Measurements from ENCODE around the gene CA12. TPM values are rescaled to one million over a fixed set of nuclear protein-coding genes. Genes with fewer than 3 reads are reported as not detected.

Gene CA12
- total and polyA plus RNA-seq, 12 donors: under 0.01 to 1.4 (median 0.31) TPM; not detected in 2

GRCh38 chr15:63387748-63388493 is 6.3 kb upstream of the CA12 start:
- WGBS, 4 donors: 69 to 86% (median 77%) methylated on average over 11 of the region's 11 CpGs
- H3K9me3 ChIP-seq (replicated peaks in 1 of 3): no peaks in the 10 kb centered on the region
- no peak for DNase-seq
- no peak overlapping the region for H3K4me3 ChIP-seq
- H3K36me3 ChIP-seq (replicated peaks in 1 of 2): no peaks in the 10 kb centered on the region
- TF ChIP-seq POLR2A (IDR thresholded peaks at IDR 0.05) (no peak), CTCF (IDR thresholded peaks at IDR 0.05) (no peak)
- no peaks in the 10 kb centered on the region for H3K4me1 ChIP-seq (replicated peaks in 1 of 2)
- intact Hi-C loops (cut with DNase I): no loop called here
- H3K27me3 ChIP-seq: no peaks in the 10 kb centered on the region
- no peak overlapping the region for H3K27ac ChIP-seq

- Histone ChIP-seq H3K27me3 (no peaks in the 10 kb centered on the region), H3K4me1 (replicated peaks in 1 of 2) (peaks cover 0 to 10% of the 10 kb centered on the region in 2 donors), H3K9me3 (replicated peaks in 1 of 3) (no peaks in the 10 kb centered on the region), H3K36me3 (replicated peaks in 1 of 2) (no peaks in the 10 kb centered on the region), H3K27ac (no peak overlapping the region), H3K4me3 (no peak overlapping the region)
- intact Hi-C loops (cut with DNase I): no loop called here
- TF ChIP-seq CTCF (IDR thresholded peaks at IDR 0.05) (no peak), POLR2A (IDR thresholded peaks at IDR 0.05) (no peak)
- 15 to 71% (median 49%) methylated on average over 1 of the region's 1 CpG for WGBS, 4 donors
- DNase-seq: no peak
Observed at GRCh38 chr15:63385911-63386531, 4.4 kb upstream of the CA12 start.

- H3K36me3 ChIP-seq (replicated peaks in 1 of 2): no peaks in the 10 kb centered on the region
- intact Hi-C loops (cut with DNase I): no loop called here
- no peak overlapping the region for H3K4me3 ChIP-seq
- peaks cover 10% of the 10 kb centered on the region for H3K27me3 ChIP-seq
- no peak for DNase-seq
- H3K4me1 ChIP-seq (replicated peaks in 1 of 2): peaks cover 0 to 11% of the 10 kb centered on the region in 2 donors
- no peak overlapping the region for H3K27ac ChIP-seq
- TF ChIP-seq CTCF (IDR thresholded peaks at IDR 0.05): no peak
- TF ChIP-seq POLR2A (IDR thresholded peaks at IDR 0.05): no peak
- H3K9me3 ChIP-seq (replicated peaks in 1 of 3): no peaks in the 10 kb centered on the region
- WGBS, 4 donors: 87 to 88% (median 88%) methylated on average over 2 of the region's 2 CpGs
Observed at GRCh38 chr15:63384906-63385305, 3.3 kb upstream of the CA12 start.

- no peak overlapping the region for H3K4me3 ChIP-seq
- TF ChIP-seq CTCF (IDR thresholded peaks at IDR 0.05): no peak
- no peak for TF ChIP-seq POLR2A (IDR thresholded peaks at IDR 0.05)
- H3K27ac ChIP-seq: no peak overlapping the region
- peaks cover 0 to 11% of the 10 kb centered on the region in 2 donors for H3K4me1 ChIP-seq (replicated peaks in 1 of 2)
- peaks cover 17% of the 10 kb centered on the region for H3K27me3 ChIP-seq
- DNase-seq: no peak
- intact Hi-C loops (cut with DNase I): no loop called here
- WGBS, 4 donors: 91 to 94% (median 92%) methylated on average over 10 of the region's 10 CpGs
- no peaks in the 10 kb centered on the region for H3K9me3 ChIP-seq (replicated peaks in 1 of 3)
- H3K36me3 ChIP-seq (replicated peaks in 1 of 2): no peaks in the 10 kb centered on the region
Observed at GRCh38 chr15:63382966-63383710, 1.5 kb upstream of the CA12 start.
